Measurements from ENCODE around the gene ZNF292. TPM values are rescaled to one million over a fixed set of nuclear protein-coding genes. Genes with fewer than 3 reads are reported as not detected.
A peak's percentile ranks its signal among the peaks of the same experiment; 100 is the strongest.

The ZNF292 gene
- total and polyA plus RNA-seq, 2 donors (not counting 3 experiments of a cell fraction or from before 2014, with no cell fraction given): 3.5 to 24.9 TPM

GRCh38 chr6:87241304-87241703 is 85.9 kb downstream of the ZNF292 start:
- no peak overlapping the region for H3K4me3 ChIP-seq (replicated peaks in 1 of 3; ENCODE audit: insufficient read depth in 1 of 3, low read depth in 1 of 3, low read length in 3 of 3)
- dilution Hi-C loops (cut with MboI; ENCODE audit: extremely low pct_ligation_motif_present, low sequenced_read_pairs): no loop called here
- ChIA-PET POLR2A (no interaction called here), CTCF (interaction anchor here (0.7 kb wide), 1 partner anchor 104 kb away, joined by 4 read pairs; no protein-coding TSS in a partner anchor)
- H3K36me3 ChIP-seq (ENCODE audit: control insufficient read depth in 2 of 2, extremely low read depth in 1 of 2, insufficient read depth in 2 of 2, low read length in 2 of 2): peaks cover 3 to 5% of the 10 kb centered on the region in 2 experiments
- H4K20me1 ChIP-seq (replicated peaks; ENCODE audit: control insufficient read depth, extremely low read depth, insufficient read depth, low read length): no peaks in the 10 kb centered on the region
- H3K4me2 ChIP-seq (ENCODE audit: insufficient read depth, low read length): no peak overlapping the region
- H3K9ac ChIP-seq (replicated peaks; ENCODE audit: extremely low read depth, insufficient read depth, low read length): no peak overlapping the region
- H3K9me3 ChIP-seq (replicated peaks; ENCODE audit: control insufficient read depth, insufficient read depth, low read length): no peaks in the 10 kb centered on the region
- no peak overlapping the region for H2AFZ ChIP-seq (ENCODE audit: low read depth, low read length)
- H3K9me1 ChIP-seq (replicated peaks; ENCODE audit: control insufficient read depth, extremely low read depth, insufficient read depth, low read length): no peaks in the 10 kb centered on the region
- no peak overlapping the region for H3K27ac ChIP-seq (ENCODE audit: insufficient read depth, low read depth, low read length)
- intact Hi-C loops (cut with micrococcal nuclease): no loop called here
- H3K27me3 ChIP-seq (ENCODE audit: control insufficient read depth in 2 of 2, insufficient read depth in 2 of 2, low read length in 2 of 2): no peaks in the 10 kb centered on the region
- no peaks in the 10 kb centered on the region for H3K79me2 ChIP-seq (ENCODE audit: control insufficient read depth, insufficient read depth, low read length)
- H3K4me1 ChIP-seq (ENCODE audit: control insufficient read depth, extremely low read depth, insufficient read depth, low read length): no peaks in the 10 kb centered on the region
- no peak for TF ChIP-seq FOS (IDR thresholded peaks at IDR 0.05; ENCODE audit: borderline replicate concordance, insufficient read depth, low read length)
- TF ChIP-seq POLR2A (IDR thresholded peaks at IDR 0.05; ENCODE audit: low read depth, low read length): no peak
- DNase-seq (ENCODE audit: low read depth, low spot score): no peak
- FAIRE-seq: no peak
- no TSS peak for BruUV-seq (replicated peaks)

GRCh38 chr6:87242311-87242710 is 86.9 kb downstream of the ZNF292 start:
- Histone ChIP-seq H3K4me3 (replicated peaks in 1 of 3; ENCODE audit: insufficient read depth in 1 of 3, low read depth in 1 of 3, low read length in 3 of 3) (no peak overlapping the region), H3K9ac (replicated peaks; ENCODE audit: extremely low read depth, insufficient read depth, low read length) (no peak overlapping the region), H3K27me3 (ENCODE audit: control insufficient read depth in 2 of 2, insufficient read depth in 2 of 2, low read length in 2 of 2) (no peaks in the 10 kb centered on the region), H3K27ac (ENCODE audit: insufficient read depth, low read depth, low read length) (no peak overlapping the region), H3K4me2 (ENCODE audit: insufficient read depth, low read length) (no peak overlapping the region), H3K36me3 (ENCODE audit: control insufficient read depth in 2 of 2, extremely low read depth in 1 of 2, insufficient read depth in 2 of 2, low read length in 2 of 2) (peaks cover 5 to 8% of the 10 kb centered on the region in 2 experiments), H2AFZ (ENCODE audit: low read depth, low read length) (no peak overlapping the region), H3K79me2 (ENCODE audit: control insufficient read depth, insufficient read depth, low read length) (no peaks in the 10 kb centered on the region), H4K20me1 (replicated peaks; ENCODE audit: control insufficient read depth, extremely low read depth, insufficient read depth, low read length) (no peaks in the 10 kb centered on the region), H3K4me1 (ENCODE audit: control insufficient read depth, extremely low read depth, insufficient read depth, low read length) (no peaks in the 10 kb centered on the region), H3K9me3 (replicated peaks; ENCODE audit: control insufficient read depth, insufficient read depth, low read length) (no peaks in the 10 kb centered on the region), H3K9me1 (replicated peaks; ENCODE audit: control insufficient read depth, extremely low read depth, insufficient read depth, low read length) (no peaks in the 10 kb centered on the region)
- intact Hi-C loops (cut with micrococcal nuclease): no loop called here
- dilution Hi-C loops (cut with MboI; ENCODE audit: extremely low pct_ligation_motif_present, low sequenced_read_pairs): no loop called here
- ChIA-PET CTCF (no interaction called here), POLR2A (no interaction called here)
- FAIRE-seq: peak; percentile 52
- no peak for DNase-seq (ENCODE audit: low read depth, low spot score)
- TF ChIP-seq POLR2A (IDR thresholded peaks at IDR 0.05; ENCODE audit: low read depth, low read length) (no peak), GATA2 (IDR thresholded peaks at IDR 0.05; ENCODE audit: insufficient read depth, insufficient read length, low read depth, low read length) (no peak), POLR2AphosphoS5 (IDR thresholded peaks at IDR 0.05; ENCODE audit: insufficient read depth, low read depth, low read length) (no peak), MAX (IDR thresholded peaks at IDR 0.05; ENCODE audit: insufficient read depth, insufficient read length) (no peak), MYC (IDR thresholded peaks at IDR 0.05; ENCODE audit: low read depth, low read length) (no peak), EZH2 (IDR thresholded peaks at IDR 0.05; ENCODE audit: borderline replicate concordance, low read depth, low read length, severe bottlenecking) (no peak), JUN (IDR thresholded peaks at IDR 0.05; ENCODE audit: borderline replicate concordance, insufficient read depth, insufficient read length, low read depth) (no peak)
- TF ChIP-seq, protein P1, sequence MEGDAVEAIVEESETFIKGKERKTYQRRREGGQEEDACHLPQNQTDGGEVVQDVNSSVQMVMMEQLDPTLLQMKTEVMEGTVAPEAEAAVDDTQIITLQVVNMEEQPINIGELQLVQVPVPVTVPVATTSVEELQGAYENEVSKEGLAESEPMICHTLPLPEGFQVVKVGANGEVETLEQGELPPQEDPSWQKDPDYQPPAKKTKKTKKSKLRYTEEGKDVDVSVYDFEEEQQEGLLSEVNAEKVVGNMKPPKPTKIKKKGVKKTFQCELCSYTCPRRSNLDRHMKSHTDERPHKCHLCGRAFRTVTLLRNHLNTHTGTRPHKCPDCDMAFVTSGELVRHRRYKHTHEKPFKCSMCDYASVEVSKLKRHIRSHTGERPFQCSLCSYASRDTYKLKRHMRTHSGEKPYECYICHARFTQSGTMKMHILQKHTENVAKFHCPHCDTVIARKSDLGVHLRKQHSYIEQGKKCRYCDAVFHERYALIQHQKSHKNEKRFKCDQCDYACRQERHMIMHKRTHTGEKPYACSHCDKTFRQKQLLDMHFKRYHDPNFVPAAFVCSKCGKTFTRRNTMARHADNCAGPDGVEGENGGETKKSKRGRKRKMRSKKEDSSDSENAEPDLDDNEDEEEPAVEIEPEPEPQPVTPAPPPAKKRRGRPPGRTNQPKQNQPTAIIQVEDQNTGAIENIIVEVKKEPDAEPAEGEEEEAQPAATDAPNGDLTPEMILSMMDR (IDR thresholded peaks at IDR 0.05; ENCODE audit: extremely low read depth in 1 of 2, insufficient read depth in 1 of 2, low read depth in 1 of 2, low read length in 2 of 2): no peak
- BruUV-seq (replicated peaks): no TSS peak
